Trophoblast cell (in vitro differentiated cells and primary cell): ENCODE results near the gene OBP2A.

Experiments
- DNase-seq, 2 donors: peaks; one replicate each; pipeline ENCODE4 v3.0.0-alpha.2; 2016
- H2AFZ ChIP-seq: 2 replicates; pipeline ENCODE4 v1.6.1; 2013; ENCODE audit warnings: low read length, moderate library complexity, mild to moderate bottlenecking; ENCODE audit not compliant: insufficient read depth, poor library complexity
- H2AK5ac ChIP-seq: 2 replicates; pipeline ENCODE4 v1.6.1; 2013; ENCODE audit warnings: mild to moderate bottlenecking, low read length
- H2BK120ac ChIP-seq: 2 replicates; pipeline ENCODE4 v1.6.1; 2013; ENCODE audit warnings: low read length, mild to moderate bottlenecking, moderate library complexity; ENCODE audit not compliant: insufficient read depth, poor library complexity
- H2BK12ac ChIP-seq: 2 replicates; pipeline ENCODE4 v1.6.1; 2013; ENCODE audit warnings: mild to moderate bottlenecking, low read length, moderate library complexity
- H2BK5ac ChIP-seq: 2 replicates; pipeline ENCODE4 v1.6.1; 2013; ENCODE audit warnings: low read length, low read depth, moderate library complexity, mild to moderate bottlenecking; ENCODE audit not compliant: poor library complexity
- H3K14ac ChIP-seq: 2 replicates; pipeline ENCODE4 v1.6.1; 2013; ENCODE audit warnings: mild to moderate bottlenecking, low read length
- H3K18ac ChIP-seq: 2 replicates; pipeline ENCODE4 v1.6.1; 2013; ENCODE audit warnings: mild to moderate bottlenecking, low read length
- H3K23ac ChIP-seq: 2 replicates; pipeline ENCODE4 v1.6.1; 2013; ENCODE audit warnings: low read length
- H3K27ac ChIP-seq: 2 replicates; pipeline ENCODE4 v1.5.1; 2013; ENCODE audit warnings: low read depth, mild to moderate bottlenecking, inconsistent platforms, low read length, moderate library complexity
- H3K27me3 ChIP-seq: 2 replicates; pipeline ENCODE4 v1.6.1; 2013; ENCODE audit warnings: inconsistent platforms, mild to moderate bottlenecking, low read length, moderate library complexity; ENCODE audit not compliant: insufficient read depth
- H3K36me3 ChIP-seq, 2 experiments: 1 replicate in 1 of 2; 2 replicates in 1 of 2; pipeline ENCODE4 v1.6.1; 2013; ENCODE audit warnings: low read length in 2 of 2, mild to moderate bottlenecking in 2 of 2, moderate library complexity in 1 of 2; ENCODE audit not compliant: insufficient read depth in 2 of 2, control insufficient read depth in 1 of 2
- H3K4ac ChIP-seq: 2 replicates; pipeline ENCODE4 v1.6.1; 2013; ENCODE audit warnings: low read depth, mild to moderate bottlenecking, low read length, moderate library complexity
- H3K4me1 ChIP-seq, 2 experiments: 1 replicate in 1 of 2; 2 replicates in 1 of 2; pipeline ENCODE4 v1.6.1; 2013; ENCODE audit warnings: low read length in 2 of 2, mild to moderate bottlenecking in 2 of 2, moderate library complexity in 1 of 2; ENCODE audit not compliant: insufficient read depth in 2 of 2, control insufficient read depth in 1 of 2
- H3K4me2 ChIP-seq: 2 replicates; pipeline ENCODE4 v1.6.1; 2013; ENCODE audit warnings: inconsistent platforms, mild to moderate bottlenecking, low read length, moderate library complexity
- H3K4me3 ChIP-seq: 2 replicates; pipeline ENCODE4 v1.5.1; 2013; ENCODE audit warnings: mild to moderate bottlenecking, low read depth, low read length, inconsistent platforms
- H3K79me1 ChIP-seq: one replicate; pipeline ENCODE4 v1.6.1; 2013; ENCODE audit warnings: low read length
- H3K79me2 ChIP-seq: 2 replicates; pipeline ENCODE4 v1.6.1; 2013; ENCODE audit warnings: low read length, mild to moderate bottlenecking; ENCODE audit not compliant: control insufficient read depth, insufficient read depth, poor library complexity
- H3K9ac ChIP-seq: 2 replicates; pipeline ENCODE4 v1.6.1; 2013; ENCODE audit warnings: mild to moderate bottlenecking, low read length
- H3K9me3 ChIP-seq: 2 replicates; pipeline ENCODE4 v1.6.1; 2013; ENCODE audit warnings: low read depth, mild to moderate bottlenecking, control low read depth, inconsistent platforms, low read length; ENCODE audit not compliant: insufficient read depth
- H4K12ac ChIP-seq: 2 replicates; pipeline ENCODE4 v1.6.1; 2013; ENCODE audit warnings: low read depth, mild to moderate bottlenecking, low read length, moderate library complexity
- H4K8ac ChIP-seq: 2 replicates; pipeline ENCODE4 v1.6.1; 2013; ENCODE audit warnings: low read depth, mild to moderate bottlenecking, low read length, moderate library complexity
- H4K91ac ChIP-seq: one replicate; pipeline ENCODE4 v1.6.1; 2013; ENCODE audit warnings: low read depth, mild to moderate bottlenecking, low read length, moderate library complexity
- WGBS: extraction: QIAGEN DNeasy Blood & Tissue Kit; methylation state at CpG from one replicate; pipeline ENCODE4 v1.1.7; 2013; ENCODE audit warnings: missing lambda C conversion rate; ENCODE audit not compliant: insufficient read length, insufficient coverage; ENCODE audit errors: extremely low coverage; 5-methylcytosine and 5-hydroxymethylcytosine counted together

OBP2A gene

GRCh38 chr9:135519179-135519971 lies 26.6 kb upstream of the OBP2A start:
- Histone ChIP-seq H3K23ac (peak overlapping the region; percentile 17), H3K27ac (no peak overlapping the region), H2BK120ac (no peak overlapping the region), H3K27me3 (no peaks in the 10 kb centered on the region), H3K4me2 (no peak overlapping the region), H3K14ac (no peak overlapping the region), H4K12ac (no peak overlapping the region), H3K79me1 (no peaks in the 10 kb centered on the region), H3K4me1 (peaks cover 12 to 14% of the 10 kb centered on the region in 2 experiments), H3K36me3 (no peaks in the 10 kb centered on the region), H3K18ac (no peak overlapping the region), H3K79me2 (no peaks in the 10 kb centered on the region), H3K9ac (no peak overlapping the region), H4K8ac (no peak overlapping the region), H3K4me3 (no peak overlapping the region), H3K9me3 (peaks cover 4% of the 10 kb centered on the region), H2BK12ac (no peak overlapping the region), H2AFZ (no peak overlapping the region), H3K4ac (no peak overlapping the region), H4K91ac (no peak overlapping the region), H2BK5ac (no peak overlapping the region), H2AK5ac (no peak overlapping the region)
- WGBS: no CpG with 5 or more reads among the region's 10 CpGs
- no peak for DNase-seq

DNA sequence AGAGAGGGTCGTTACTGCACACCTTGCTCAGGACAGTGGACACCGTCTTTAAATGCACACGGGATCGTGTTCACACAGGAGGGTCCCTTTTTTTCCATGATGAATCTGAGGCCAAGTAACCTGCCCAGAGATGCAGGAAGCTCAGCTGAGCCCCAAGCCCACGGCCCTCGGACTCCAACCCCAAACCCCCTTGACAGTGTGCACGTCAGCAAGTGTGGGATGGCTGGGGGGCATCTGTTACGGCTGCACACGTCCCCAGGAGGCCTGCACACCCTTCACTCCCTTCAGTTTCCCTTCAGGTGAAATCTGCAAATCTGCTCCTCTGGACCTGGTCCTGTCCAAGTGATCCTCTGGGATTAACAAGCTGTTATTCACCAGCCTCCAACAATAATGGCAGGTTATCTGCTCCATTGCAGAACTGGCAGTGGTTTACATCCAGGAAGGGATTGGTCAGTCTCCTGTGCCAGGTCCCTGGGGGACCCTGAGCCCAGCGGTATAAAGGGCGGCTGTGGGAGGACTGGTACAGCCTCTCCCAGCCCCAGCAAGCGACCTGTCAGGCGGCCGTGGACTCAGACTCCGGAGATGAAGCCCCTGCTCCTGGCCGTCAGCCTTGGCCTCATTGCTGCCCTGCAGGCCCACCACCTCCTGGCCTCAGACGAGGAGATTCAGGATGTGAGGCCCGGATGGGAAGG lies 24.9 kb upstream of the OBP2A start, which contains the start of gene LCN1:
TSS of gene LCN1 (plus strand) at position 525 of the 692 bp plus-strand sequence. CDS start at position 583, 58 bp downstream.
- Histone ChIP-seq H4K91ac (no peak within 1 kb of the TSS), H3K27me3 (no peaks in the 10 kb centered on the region), H3K4me2 (no peak within 1 kb of the TSS), H2BK12ac (no peak within 1 kb of the TSS), H4K12ac (no peak within 1 kb of the TSS), H3K79me1 (no peaks in the 10 kb centered on the region), H3K9me3 (peaks cover 2% of the 10 kb centered on the region), H2BK120ac (no peak within 1 kb of the TSS), H3K4me3 (no peak within 1 kb of the TSS), H2AK5ac (no peak within 1 kb of the TSS), H3K23ac (no peak within 1 kb of the TSS), H2BK5ac (no peak within 1 kb of the TSS), H3K79me2 (no peaks in the 10 kb centered on the region), H2AFZ (no peak within 1 kb of the TSS), H3K9ac (no peak within 1 kb of the TSS), H3K4ac (no peak within 1 kb of the TSS), H3K27ac (no peak within 1 kb of the TSS), H3K18ac (no peak within 1 kb of the TSS), H3K4me1 (peaks cover 12 to 14% of the 10 kb centered on the region in 2 experiments), H4K8ac (no peak within 1 kb of the TSS), H3K14ac (no peak within 1 kb of the TSS), H3K36me3 (no peaks in the 10 kb centered on the region)
- no CpG with 5 or more reads among the region's 18 CpGs for WGBS
- no peak for DNase-seq

GRCh38 chr9:135521608-135522095 lies 24.3 kb upstream of the OBP2A start:
- no peak overlapping the region for H3K4me2 ChIP-seq
- no peak overlapping the region for H4K12ac ChIP-seq
- H2AK5ac ChIP-seq: no peak overlapping the region
- no peak overlapping the region for H3K4me3 ChIP-seq
- no peak overlapping the region for H2BK5ac ChIP-seq
- H3K14ac ChIP-seq: no peak overlapping the region
- H3K27me3 ChIP-seq: no peaks in the 10 kb centered on the region
- no peak overlapping the region for H3K27ac ChIP-seq
- H2BK120ac ChIP-seq: no peak overlapping the region
- no peak overlapping the region for H2AFZ ChIP-seq
- H3K9ac ChIP-seq: no peak overlapping the region
- no peaks in the 10 kb centered on the region for H3K36me3 ChIP-seq
- no CpG with 5 or more reads among the region's 11 CpGs for WGBS
- peaks cover 12 to 15% of the 10 kb centered on the region in 2 experiments for H3K4me1 ChIP-seq
- H3K23ac ChIP-seq: no peak overlapping the region
- no peak overlapping the region for H3K18ac ChIP-seq
- no peak for DNase-seq
- no peaks in the 10 kb centered on the region for H3K79me1 ChIP-seq
- H4K91ac ChIP-seq: no peak overlapping the region
- H3K4ac ChIP-seq: no peak overlapping the region
- no peaks in the 10 kb centered on the region for H3K79me2 ChIP-seq
- no peak overlapping the region for H2BK12ac ChIP-seq
- peaks cover 2% of the 10 kb centered on the region for H3K9me3 ChIP-seq
- H4K8ac ChIP-seq: no peak overlapping the region

DNA sequence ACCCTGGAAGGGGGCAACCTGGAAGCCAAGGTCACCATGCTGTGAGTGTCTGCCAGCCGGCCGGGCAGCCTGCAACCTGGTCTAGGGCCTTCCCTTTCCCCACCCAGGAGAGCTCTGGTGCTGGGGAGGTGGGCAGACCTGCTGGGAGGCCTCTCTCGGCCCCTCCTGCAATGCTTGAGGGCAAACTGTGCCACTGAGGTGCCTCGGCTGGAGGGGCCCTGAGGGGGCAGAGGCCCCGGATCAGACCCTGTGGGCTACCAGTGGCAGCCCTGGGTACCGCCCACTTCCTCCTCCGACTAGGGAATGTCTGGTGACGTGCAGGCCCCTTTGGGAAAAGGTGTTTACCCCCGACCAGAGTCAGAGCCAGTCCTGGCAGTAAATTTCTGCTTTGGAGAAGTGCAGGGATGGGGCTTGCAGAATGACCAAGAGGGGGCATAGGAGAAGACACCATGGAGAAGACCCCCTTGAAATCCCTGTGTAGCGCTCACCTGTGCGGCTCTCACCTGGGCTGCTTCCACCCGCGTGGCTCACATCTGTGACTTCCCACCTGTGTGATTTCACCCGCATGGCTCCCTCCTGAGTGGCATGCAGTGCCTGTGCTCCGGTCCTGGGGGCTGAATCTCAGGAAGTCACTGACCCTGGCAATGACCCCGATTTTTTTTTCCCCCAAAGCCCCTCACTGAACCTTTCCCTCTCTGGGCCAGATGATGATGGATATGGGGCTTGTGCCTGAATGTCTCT lies 23.6 kb upstream of the OBP2A start:
- Histone ChIP-seq H3K18ac (no peak overlapping the region), H3K79me1 (no peaks in the 10 kb centered on the region), H4K8ac (no peak overlapping the region), H3K14ac (no peak overlapping the region), H4K91ac (no peak overlapping the region), H3K4me3 (no peak overlapping the region), H3K79me2 (no peaks in the 10 kb centered on the region), H2AFZ (no peak overlapping the region), H2BK120ac (no peak overlapping the region), H2BK12ac (no peak overlapping the region), H3K4ac (no peak overlapping the region), H3K23ac (no peak overlapping the region), H2BK5ac (no peak overlapping the region), H3K4me1 (peaks cover 12 to 18% of the 10 kb centered on the region in 2 experiments), H3K27ac (no peak overlapping the region), H3K9me3 (peaks cover 2% of the 10 kb centered on the region), H2AK5ac (no peak overlapping the region), H3K36me3 (no peaks in the 10 kb centered on the region), H3K27me3 (no peaks in the 10 kb centered on the region), H3K9ac (no peak overlapping the region), H3K4me2 (no peak overlapping the region), H4K12ac (no peak overlapping the region)
- no peak for DNase-seq
- WGBS: no CpG with 5 or more reads among the region's 16 CpGs
